Caco-2 (cell line): ENCODE results near the gene SERBP1. TPM values are rescaled to one million over a fixed set of nuclear protein-coding genes. Genes with fewer than 3 reads are reported as not detected.

Experiments
- BruUV-seq: library from RNA; stranded (reverse); fragments of 400-500 nt; replicated peaks from 2 replicates; lab custom pipeline; 2021; lab: Mats Ljungman, UMichigan
- CTCF ChIA-PET: fragments of 300-600 bp; sonication (Branson Sonifier 250); formaldehyde crosslinking; loops from one replicate; lab custom pipeline; 2022; ENCODE audit warnings: antibody characterized with exemption; lab: Charles Lee
- POLR2A ChIA-PET: fragments of 300-600 bp; sonication (Branson Sonifier 250); formaldehyde crosslinking; loops from one replicate; lab custom pipeline; 2022; ENCODE audit warnings: antibody characterized with exemption; lab: Charles Lee
- DNase-seq, 2 experiments: peaks; one replicate each; pipeline versions ENCODE4 v3.0.0 to v3.0.0-alpha.2; 2020 to 2022
- H3K27me3 ChIP-seq: replicated peaks from 2 replicates; pipeline ENCODE4 v1.6.0; 2011; ENCODE audit warnings: low read length; ENCODE audit not compliant: control insufficient read depth, insufficient read depth
- H3K36me3 ChIP-seq: 2 replicates; pipeline ENCODE4 v1.5.1; 2011; ENCODE audit warnings: low read length; ENCODE audit not compliant: control insufficient read depth, insufficient read depth
- H3K4me1 ChIP-seq: fragments of 250-450 bp; sonication (Bioruptor Pico); 2 replicates; pipeline ENCODE4 v1.5.1; 2020; ENCODE audit warnings: mild to moderate bottlenecking
- H3K4me3 ChIP-seq: 2 replicates; pipeline ENCODE4 v1.5.1; 2011; ENCODE audit warnings: low read depth, mild to moderate bottlenecking, control low read depth, low read length
- H3K9me3 ChIP-seq: fragments of 250-450 bp; sonication (Bioruptor Pico); 2 replicates; pipeline ENCODE4 v1.5.1; 2020; ENCODE audit warnings: mild to moderate bottlenecking, moderate library complexity
- H3K27ac Mint-ChIP-seq: one replicate; pipeline ENCODE4 v1.8.0; 2022; ENCODE audit warnings: mixed read lengths; ENCODE audit not compliant: unreplicated experiment
- H3K27me3 Mint-ChIP-seq: one replicate; pipeline ENCODE4 v1.8.0; 2022; ENCODE audit warnings: mixed read lengths; ENCODE audit not compliant: insufficient read depth, unreplicated experiment
- H3K36me3 Mint-ChIP-seq: one replicate; pipeline ENCODE4 v1.8.0; 2022; ENCODE audit warnings: mild to moderate bottlenecking, mixed read lengths; ENCODE audit not compliant: insufficient read depth, unreplicated experiment
- H3K4me1 Mint-ChIP-seq: one replicate; pipeline ENCODE4 v1.8.0; 2022; ENCODE audit warnings: low read depth, mixed read lengths; ENCODE audit not compliant: unreplicated experiment
- H3K4me3 Mint-ChIP-seq: one replicate; pipeline ENCODE4 v1.8.0; 2022; ENCODE audit warnings: mild to moderate bottlenecking, moderate library complexity, mixed read lengths; ENCODE audit not compliant: unreplicated experiment
- H3K9me3 Mint-ChIP-seq: one replicate; pipeline ENCODE4 v1.8.0; 2022; ENCODE audit warnings: mixed read lengths; ENCODE audit not compliant: unreplicated experiment
- CTCF ChIP-seq, 2 experiments: fragments of 200-600 bp in 1 of 2; IDR thresholded peaks; 1 replicate in 1 of 2; 2 replicates in 1 of 2; pipeline versions ENCODE4 v1.5.1 to v1.8.0; 2011 to 2022; ENCODE audit warnings: antibody characterized with exemption in 1 of 2, control low read depth in 1 of 2, inconsistent platforms in 1 of 2, low read depth in 1 of 2, low read length in 1 of 2, mild to moderate bottlenecking in 1 of 2, moderate library complexity in 1 of 2; ENCODE audit not compliant: insufficient read depth in 1 of 2, severe bottlenecking in 1 of 2, unreplicated experiment in 1 of 2
- intact Hi-C: fragments of 100-400 bp; cut with micrococcal nuclease; formaldehyde crosslinking; loops from one replicate; pipeline ENCODE4 v1.10.0; 2022; ENCODE audit not compliant: unreplicated experiment
- total RNA-seq: library from RNA; stranded (reverse); gene quantifications from 2 replicates; pipeline ENCODE4 v1.2.3, GENCODE V29; 2022

Gene SERBP1
- total RNA-seq, 1 experiment from 2014 or later, result 182 TPM

- Mint-ChIP-seq H3K27ac (no peak overlapping the region), H3K27me3 (no peaks in the 10 kb centered on the region), H3K4me3 (peak overlapping the region; percentile 100), H3K36me3 (peaks cover 72% of the 10 kb centered on the region), H3K9me3 (no peaks in the 10 kb centered on the region), H3K4me1 (peaks cover 8% of the 10 kb centered on the region)
- H3K9me3 ChIP-seq, result no peaks in the 10 kb centered on the region
- no peaks in the 10 kb centered on the region; the same call in 1 of the 2 replicates for H3K4me1 ChIP-seq
- no peak for TF ChIP-seq CTCF (IDR thresholded peaks at IDR 0.05; ENCODE audit: insufficient read depth in 1 of 2, low read depth in 1 of 2, low read length in 1 of 2, severe bottlenecking in 1 of 2, unreplicated experiment in 1 of 2)
- no TSS peak for BruUV-seq
- DNase-seq, result no peak
- CTCF ChIA-PET, result no interaction called here
- no peaks in the 10 kb centered on the region for H3K27me3 ChIP-seq
- POLR2A ChIA-PET, result no interaction called here
- H3K36me3 ChIP-seq, result no peaks in the 10 kb centered on the region
- intact Hi-C loops, result no loop called here
- peak overlapping the region; percentile 83 for H3K4me3 ChIP-seq
Measured at GRCh38 chr1:67427947-67428346, 2.3 kb downstream of the SERBP1 start.

- no peaks in the 10 kb centered on the region for H3K27me3 Mint-ChIP-seq
- DNase-seq, result no peak
- H3K27ac Mint-ChIP-seq, result no peak overlapping the region
- intact Hi-C loops, result no loop called here
- peaks cover 8% of the 10 kb centered on the region for H3K4me1 Mint-ChIP-seq
- BruUV-seq, result no TSS peak
- H3K9me3 ChIP-seq, result no peaks in the 10 kb centered on the region
- H3K4me3 ChIP-seq, result no peak overlapping the region; the same call in 1 of the 2 replicates
- no peaks in the 10 kb centered on the region; the same call in 1 of the 2 replicates for H3K4me1 ChIP-seq
- no peaks in the 10 kb centered on the region for H3K9me3 Mint-ChIP-seq
- CTCF ChIA-PET, result no interaction called here
- H3K27me3 ChIP-seq, result no peaks in the 10 kb centered on the region
- H3K36me3 ChIP-seq, result no peaks in the 10 kb centered on the region
- TF ChIP-seq CTCF (IDR thresholded peaks at IDR 0.05; ENCODE audit: insufficient read depth in 1 of 2, low read depth in 1 of 2, low read length in 1 of 2, severe bottlenecking in 1 of 2, unreplicated experiment in 1 of 2), result no peak
- peak overlapping the region; percentile 100 for H3K4me3 Mint-ChIP-seq
- H3K36me3 Mint-ChIP-seq, result peaks cover 77% of the 10 kb centered on the region
- POLR2A ChIA-PET, result no interaction called here
Measured at GRCh38 chr1:67427465-67427864, 2.7 kb downstream of the SERBP1 start.

- Mint-ChIP-seq H3K4me1 (no peaks in the 10 kb centered on the region), H3K27ac (no peak overlapping the region), H3K36me3 (peaks cover 96% of the 10 kb centered on the region), H3K27me3 (no peaks in the 10 kb centered on the region), H3K4me3 (no peak overlapping the region), H3K9me3 (no peaks in the 10 kb centered on the region)
- CTCF ChIA-PET, result no interaction called here
- POLR2A ChIA-PET, result no interaction called here
- Histone ChIP-seq H3K4me1 (no peaks in the 10 kb centered on the region), H3K36me3 (no peaks in the 10 kb centered on the region), H3K4me3 (no peak overlapping the region), H3K27me3 (no peaks in the 10 kb centered on the region), H3K9me3 (no peaks in the 10 kb centered on the region)
- intact Hi-C loops, result no loop called here
- DNase-seq, result no peak
- no TSS peak for BruUV-seq
- TF ChIP-seq CTCF (IDR thresholded peaks at IDR 0.05; ENCODE audit: insufficient read depth in 1 of 2, low read depth in 1 of 2, low read length in 1 of 2, severe bottlenecking in 1 of 2, unreplicated experiment in 1 of 2), result no peak
Measured at GRCh38 chr1:67420835-67421492, 9.2 kb downstream of the SERBP1 start.
